Tibial artery (tissue), 4 donors: ENCODE measurements around the gene AP3B1.

Experiments
- DNase-seq, 2 donors: peaks; one replicate each; pipeline ENCODE4 v3.0.0-alpha.2; 2019
- H3K27ac ChIP-seq, 2 donors: fragments of 200-600 bp; sonication (generic) in 1 of 2; 1 replicate in 1 of 2; 2 replicates in 1 of 2; pipeline ENCODE4 v1.5.1; 2018 to 2019; ENCODE audit warnings: mild to moderate bottlenecking in 1 of 2
- H3K27me3 ChIP-seq, 2 donors: fragments of 200-600 bp; sonication (generic) in 1 of 2; one replicate each; pipeline versions ENCODE4 v1.5.1 to v1.6.0; 2016 to 2019
- H3K36me3 ChIP-seq, 3 donors: fragments of 200-600 bp; sonication (generic) in 2 of 3; one replicate each; pipeline ENCODE4 v1.5.1; 2016 to 2019; ENCODE audit warnings: mild to moderate bottlenecking in 2 of 3
- H3K4me1 ChIP-seq, 4 donors: fragments of 200-600 bp; sonication (generic) in 2 of 4; 1 replicate in 3 of 4; 2 replicates in 1 of 4; pipeline ENCODE4 v1.5.1; 2016 to 2019
- H3K4me3 ChIP-seq, 2 donors: fragments of 200-600 bp; sonication (generic) in 1 of 2; 1 replicate in 1 of 2; 2 replicates in 1 of 2; pipeline ENCODE4 v1.5.1; 2018 to 2019; ENCODE audit warnings: mild to moderate bottlenecking in 2 of 2
- H3K9me3 ChIP-seq, 3 donors: fragments of 200-600 bp; sonication (generic) in 1 of 3; one replicate each; pipeline ENCODE4 v1.5.1; 2016 to 2019
- CTCF ChIP-seq, 2 experiments: fragments of 200-600 bp in 1 of 2; fragments of 450-650 bp in 1 of 2; IDR thresholded peaks; one replicate each; pipeline ENCODE4 v1.5.1; 2017 to 2019; ENCODE audit warnings: antibody characterized with exemption in 2 of 2, mild to moderate bottlenecking in 1 of 2, moderate library complexity in 1 of 2
- intact Hi-C: fragments of 100-400 bp; cut with DNase I; formaldehyde crosslinking; loops from one replicate; pipeline ENCODE4 v1.15.0; 2023; ENCODE audit warnings: low total_unique reads

AP3B1 gene

GRCh38 chr5:78127875-78128274 lies 166.6 kb downstream of the AP3B1 start:
- intact Hi-C loops = no loop called here
- no peak overlapping the region for H3K27ac ChIP-seq
- H3K9me3 ChIP-seq = no peaks in the 10 kb centered on the region
- DNase-seq = no peak
- H3K27me3 ChIP-seq = no peaks in the 10 kb centered on the region
- no peak overlapping the region for H3K4me3 ChIP-seq
- TF ChIP-seq CTCF (IDR thresholded peaks at IDR 0.05) = no peak
- H3K36me3 ChIP-seq = peaks cover 9 to 20% (median 13%) of the 10 kb centered on the region in 3 donors
- no peaks in the 10 kb centered on the region for H3K4me1 ChIP-seq

- no peaks in the 10 kb centered on the region for H3K9me3 ChIP-seq
- DNase-seq = no peak
- no peaks in the 10 kb centered on the region for H3K27me3 ChIP-seq
- H3K4me3 ChIP-seq = no peak overlapping the region
- intact Hi-C loops = no loop called here
- no peak for TF ChIP-seq CTCF (IDR thresholded peaks at IDR 0.05)
- no peaks in the 10 kb centered on the region for H3K4me1 ChIP-seq
- peaks cover 9 to 20% (median 11%) of the 10 kb centered on the region in 3 donors for H3K36me3 ChIP-seq
- H3K27ac ChIP-seq = no peak overlapping the region
Measured at GRCh38 chr5:78126536-78126935, 168.0 kb downstream of the AP3B1 start.

- Histone ChIP-seq H3K27me3 (no peaks in the 10 kb centered on the region), H3K36me3 (peaks cover 34 to 48% (median 41%) of the 10 kb centered on the region in 3 donors), H3K27ac (no peak overlapping the region), H3K4me1 (no peaks in the 10 kb centered on the region), H3K9me3 (peaks cover 0 to 6% (median 0%) of the 10 kb centered on the region in 3 donors), H3K4me3 (no peak overlapping the region)
- intact Hi-C loops = no loop called here
- DNase-seq = no peak
- TF ChIP-seq CTCF (IDR thresholded peaks at IDR 0.05) = no peak
Measured at GRCh38 chr5:78116167-78116566, 178.3 kb downstream of the AP3B1 start.

- Histone ChIP-seq H3K27ac (no peak overlapping the region), H3K9me3 (no peaks in the 10 kb centered on the region), H3K4me3 (no peak overlapping the region), H3K4me1 (no peaks in the 10 kb centered on the region), H3K36me3 (peaks cover 36 to 51% (median 48%) of the 10 kb centered on the region in 3 donors), H3K27me3 (no peaks in the 10 kb centered on the region)
- intact Hi-C loops = no loop called here
- peak in 1 of 2 donors; percentile 23 for DNase-seq
- TF ChIP-seq CTCF (IDR thresholded peaks at IDR 0.05) = no peak
Measured at GRCh38 chr5:78113689-78114264, 180.7 kb downstream of the AP3B1 start.

GRCh38 chr5:78112931-78113330 lies 181.6 kb downstream of the AP3B1 start:
- Histone ChIP-seq H3K4me3 (no peak overlapping the region), H3K27ac (no peak overlapping the region), H3K27me3 (no peaks in the 10 kb centered on the region), H3K4me1 (no peaks in the 10 kb centered on the region), H3K9me3 (no peaks in the 10 kb centered on the region), H3K36me3 (peaks cover 38 to 42% (median 42%) of the 10 kb centered on the region in 3 donors)
- TF ChIP-seq CTCF (IDR thresholded peaks at IDR 0.05) = no peak
- intact Hi-C loops = no loop called here
- no peak for DNase-seq

- no peak overlapping the region for H3K27ac ChIP-seq
- H3K4me1 ChIP-seq = no peaks in the 10 kb centered on the region
- no peaks in the 10 kb centered on the region for H3K27me3 ChIP-seq
- intact Hi-C loops = no loop called here
- peaks cover 33 to 42% (median 41%) of the 10 kb centered on the region in 3 donors for H3K36me3 ChIP-seq
- no peaks in the 10 kb centered on the region for H3K9me3 ChIP-seq
- TF ChIP-seq CTCF (IDR thresholded peaks at IDR 0.05) = no peak
- DNase-seq = no peak
- H3K4me3 ChIP-seq = no peak overlapping the region
Measured at GRCh38 chr5:78109891-78110324, 184.6 kb downstream of the AP3B1 start.
